A549 (cell line): ENCODE measurements around the gene GOLPH3. TPM values are rescaled to one million over a fixed set of nuclear protein-coding genes. Genes with fewer than 3 reads are reported as not detected.

Experiments used
- ATAC-seq, 2 experiments: fragments of 200-7000 bp in 1 of 2; fragments of >200 bp in 1 of 2; cut with Nextera tagmentation in 1 of 2; cut with Tn5 transposase in 1 of 2; 3 replicates each; pipeline versions ENCODE4 v1.8.0 to v1.9.1; 2018 to 2020; ENCODE audit warnings: mild to moderate bottlenecking in 1 of 2, moderate library complexity in 1 of 2
- CTCF ChIA-PET: fragments of 300-600 bp; sonication (Branson Sonifier 250); formaldehyde crosslinking; extraction: SDS; loops from one replicate; lab custom pipeline; 2021; ENCODE audit warnings: antibody characterized with exemption, inconsistent platforms; lab: Yijun Ruan, JAX
- POLR2A ChIA-PET: fragments of 350-600 bp; formaldehyde crosslinking; extraction: SDS; loops from one replicate; lab custom pipeline; 2021; ENCODE audit warnings: antibody characterized with exemption, inconsistent platforms; lab: Yijun Ruan, JAX
- DNase-seq, 2 experiments: peaks; one replicate each; pipeline versions ENCODE4 v3.0.0 to v3.0.0-alpha.2; 2011 to 2016; ENCODE audit warnings: low read depth in 1 of 2, low spot score in 1 of 2
- FAIRE-seq: peaks from 2 replicates; lab custom pipeline; 2011; peaks lifted over from hg19 to GRCh38; lab: Jason Lieb, UNC
- H3K27ac ChIP-seq, 2 experiments: fragments of >200 bp; sonication (Bioruptor Twin); formaldehyde crosslinking; 3 replicates each; pipeline ENCODE4 v1.5.1; 2016 to 2017
- H3K4me1 ChIP-seq: fragments of >200 bp; sonication (Bioruptor Twin); formaldehyde crosslinking; 3 replicates; pipeline ENCODE4 v1.6.1; 2016
- H3K4me2 ChIP-seq: fragments of >200 bp; sonication (Bioruptor Twin); formaldehyde crosslinking; 3 replicates; pipeline ENCODE4 v1.6.1; 2016
- H3K4me3 ChIP-seq: fragments of >200 bp; sonication (Bioruptor Twin); formaldehyde crosslinking; 3 replicates; pipeline ENCODE4 v1.5.1; 2016
- H3K9me3 ChIP-seq: fragments of >200 bp; sonication (Bioruptor Twin); formaldehyde crosslinking; 3 replicates; pipeline ENCODE4 v1.6.1; 2016
- E2F6 ChIP-seq: IDR thresholded peaks from 2 replicates; pipeline ENCODE4 v1.6.1; 2012; ENCODE audit warnings: low read depth, borderline replicate concordance
- EHF ChIP-seq: fragments of 250-450 bp; sonication (Bioruptor Pico); IDR thresholded peaks from 2 replicates; pipeline ENCODE4 v1.5.0; 2020; ENCODE audit warnings: mild to moderate bottlenecking
- ELK1 ChIP-seq: fragments of 150-350 bp; IDR thresholded peaks from 2 replicates; pipeline ENCODE4 v1.6.1; 2014; ENCODE audit warnings: low read depth, mild to moderate bottlenecking, low read length
- ESRRA ChIP-seq: fragments of 150-350 bp; IDR thresholded peaks from 2 replicates; pipeline ENCODE4 v1.6.1; 2014; ENCODE audit warnings: mild to moderate bottlenecking, low read length, borderline replicate concordance
- FOXS1 ChIP-seq: fragments of 250-450 bp; sonication (Bioruptor Pico); IDR thresholded peaks from 2 replicates; pipeline ENCODE4 v1.5.0; 2020; ENCODE audit warnings: mild to moderate bottlenecking, moderate library complexity
- GATA3 ChIP-seq: IDR thresholded peaks from 2 replicates; pipeline ENCODE4 v1.6.1; 2012; ENCODE audit warnings: borderline replicate concordance
- HMGXB4 ChIP-seq: fragments of 250-450 bp; sonication (Bioruptor Pico); IDR thresholded peaks from 2 replicates; pipeline ENCODE4 v1.5.0; 2021; ENCODE audit warnings: mild to moderate bottlenecking, moderate library complexity, borderline replicate concordance
- HOXB13 ChIP-seq: fragments of 250-450 bp; sonication (Bioruptor Pico); IDR thresholded peaks from 2 replicates; pipeline ENCODE4 v1.5.0; 2020; ENCODE audit warnings: low read depth, mild to moderate bottlenecking, moderate library complexity
- JUN ChIP-seq, 2 experiments: fragments of >200 bp; sonication (Bioruptor Twin); formaldehyde crosslinking; IDR thresholded peaks; 2 replicates in 1 of 2; 3 replicates in 1 of 2; pipeline ENCODE4 v1.6.1; 2016 to 2017
- JUNB ChIP-seq: fragments of >200 bp; sonication (Bioruptor Twin); formaldehyde crosslinking; IDR thresholded peaks from 2 replicates; pipeline ENCODE4 v1.6.1; 2016
- KDM5A ChIP-seq: fragments of 200-600 bp; sonication (generic); IDR thresholded peaks from 2 replicates; pipeline ENCODE4 v1.6.1; 2016; ENCODE audit warnings: antibody characterized with exemption, mild to moderate bottlenecking
- NPAS2 ChIP-seq: fragments of 250-450 bp; sonication (Bioruptor Pico); IDR thresholded peaks from 2 replicates; pipeline ENCODE4 v1.8.0; 2022; ENCODE audit warnings: mild to moderate bottlenecking, moderate library complexity, borderline replicate concordance
- PHF8 ChIP-seq: fragments of 200-600 bp; sonication (generic); IDR thresholded peaks from 2 replicates; pipeline ENCODE4 v1.6.1; 2016; ENCODE audit warnings: low read depth, mild to moderate bottlenecking, antibody characterized with exemption, moderate library complexity, borderline replicate concordance
- RARB ChIP-seq: fragments of 250-450 bp; sonication (Bioruptor Pico); IDR thresholded peaks from 2 replicates; pipeline ENCODE4 v1.8.0; 2021; ENCODE audit warnings: mild to moderate bottlenecking, moderate library complexity
- RCOR1 ChIP-seq: fragments of 150-350 bp; IDR thresholded peaks from 2 replicates; pipeline ENCODE4 v1.6.1; 2014; ENCODE audit warnings: antibody characterized with exemption, low read length, low read depth
- SMC3 ChIP-seq: fragments of >200 bp; sonication (Bioruptor Twin); formaldehyde crosslinking; IDR thresholded peaks from 3 replicates; pipeline ENCODE4 v1.6.1; 2018; ENCODE audit warnings: inconsistent platforms
- ZSCAN20 ChIP-seq: fragments of 250-450 bp; sonication (Bioruptor Pico); IDR thresholded peaks from 2 replicates; pipeline ENCODE4 v1.8.0; 2022; ENCODE audit warnings: mild to moderate bottlenecking, moderate library complexity
- WGBS: methylation state at CpG from one replicate; pipeline ENCODE4 v1.1.6; 2017; ENCODE audit errors: missing lambda C conversion rate; 5-methylcytosine and 5-hydroxymethylcytosine counted together
- polyA plus RNA-seq, 4 experiments: library from polyadenylated mRNA; depleted of rRNA in 3 of 4; stranded (reverse); fragments of >200 nt; fragmentation: RNase III in 1 of 4; extraction: RNeasy Plus Mini Kit Qiagen cat#74134 plus additional on column Dnase treatment in 1 of 4; gene quantifications; 2 replicates in 3 of 4; 3 replicates in 1 of 4; pipeline ENCODE4 v1.2.3, GENCODE V29; 2011 to 2017
- TF ChIP-seq, protein P1 (sequence below): fragments of >200 bp; sonication (Bioruptor Twin); formaldehyde crosslinking; IDR thresholded peaks from 2 replicates; pipeline ENCODE4 v1.6.1; 2016
- TF ChIP-seq, protein P2 (sequence below): fragments of >200 bp; sonication (Bioruptor Twin); formaldehyde crosslinking; IDR thresholded peaks from 3 replicates; pipeline ENCODE4 v1.6.1; 2016

GOLPH3 gene
- polyA plus RNA-seq, 2 of the 4 experiments (the other 2 are of a cell fraction), result 57.8 to 78.7 TPM

DNA sequence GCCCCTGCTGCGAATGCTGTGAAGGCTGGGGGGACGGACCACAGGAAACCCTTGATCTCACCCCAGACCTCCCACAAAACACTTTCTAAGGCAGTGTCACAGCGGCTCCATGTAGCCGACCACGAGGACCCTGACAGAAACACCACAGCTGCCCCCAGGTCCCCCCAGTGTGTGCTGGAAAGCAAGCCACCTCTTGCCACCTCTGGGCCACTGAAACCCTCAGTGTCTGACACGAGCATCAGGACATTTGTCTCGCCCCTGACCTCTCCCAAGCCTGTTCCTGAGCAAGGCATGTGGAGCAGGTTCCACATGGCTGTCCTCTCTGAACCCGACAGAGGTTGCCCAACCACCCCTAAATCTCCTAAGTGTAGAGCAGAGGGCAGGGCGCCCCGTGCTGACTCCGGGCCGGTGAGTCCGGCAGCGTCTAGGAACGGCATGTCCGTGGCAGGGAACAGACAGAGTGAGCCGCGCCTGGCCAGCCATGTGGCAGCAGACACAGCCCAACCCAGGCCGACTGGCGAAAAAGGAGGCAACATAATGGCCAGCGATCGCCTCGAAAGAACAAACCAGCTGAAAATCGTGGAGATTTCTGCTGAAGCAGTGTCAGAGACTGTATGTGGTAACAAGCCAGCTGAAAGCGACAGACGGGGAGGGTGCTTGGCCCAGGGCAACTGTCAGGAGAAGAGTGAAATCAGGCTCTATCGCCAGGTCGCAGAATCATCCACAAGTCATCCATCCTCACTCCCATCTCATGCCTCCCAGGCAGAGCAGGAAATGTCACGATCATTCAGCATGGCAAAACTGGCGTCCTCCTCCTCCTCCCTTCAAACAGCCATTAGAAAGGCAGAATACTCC lies 84.7 kb downstream of the GOLPH3 start:
- ATAC-seq (no peak), DNase-seq (no peak), FAIRE-seq (no peak)
- 0 out of 3 replicates have a peak, but pooled peaks cover 3% of the 10 kb centered on the region for H3K4me1 ChIP-seq
- H3K4me3 ChIP-seq, result no peak overlapping the region
- TF ChIP-seq E2F6 (no peak), PHF8 (no peak), GATA3 (no peak), SMC3 (no peak), JUN (IDR thresholded peaks at IDR 0.05) (no peak), ZSCAN20 (CRISPR knock-in tag) (no peak), ESRRA (no peak), ELK1 (no peak), HOXB13 (CRISPR knock-in tag) (no peak), EHF (CRISPR knock-in tag) (no peak), JUNB (no peak)
- TF ChIP-seq, protein P1, sequence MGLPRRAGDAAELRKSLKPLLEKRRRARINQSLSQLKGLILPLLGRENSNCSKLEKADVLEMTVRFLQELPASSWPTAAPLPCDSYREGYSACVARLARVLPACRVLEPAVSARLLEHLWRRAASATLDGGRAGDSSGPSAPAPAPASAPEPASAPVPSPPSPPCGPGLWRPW, result no peak
- ChIA-PET POLR2A (no interaction called here), CTCF (interaction anchor here (1.2 to 5.4 kb wide), 4 partner anchors 12 to 415 kb away, joined by 3 to 53 read pairs (median 8); no protein-coding TSS in a partner anchor)
- no peak overlapping the region for H3K4me2 ChIP-seq
- no peaks in the 10 kb centered on the region for H3K9me3 ChIP-seq
- 83% methylated on average over 26 of the region's 30 CpGs for WGBS
- no peak overlapping the region for H3K27ac ChIP-seq

GRCh38 chr5:32088214-32088613 lies 85.9 kb downstream of the GOLPH3 start:
- no peak for ATAC-seq
- Histone ChIP-seq H3K4me3 (no peak overlapping the region), H3K4me2 (no peak overlapping the region), H3K9me3 (no peaks in the 10 kb centered on the region), H3K4me1 (0 out of 3 replicates have a peak, but pooled peaks cover 3% of the 10 kb centered on the region), H3K27ac (no peak overlapping the region)
- POLR2A ChIA-PET, result no interaction called here
- 84% methylated on average over 12 of the region's 12 CpGs for WGBS
- CTCF ChIA-PET, result interaction anchor here (1.0 to 4.4 kb wide), 5 partner anchors 11 to 450 kb away, joined by 3 to 26 read pairs (median 3); partner anchors contain the start of gene PDZD2
- FAIRE-seq, result no peak
- no peak for TF ChIP-seq RCOR1
- TF ChIP-seq NPAS2 (CRISPR knock-in tag), result no peak
- no peak for TF ChIP-seq KDM5A
- TF ChIP-seq, protein P2, sequence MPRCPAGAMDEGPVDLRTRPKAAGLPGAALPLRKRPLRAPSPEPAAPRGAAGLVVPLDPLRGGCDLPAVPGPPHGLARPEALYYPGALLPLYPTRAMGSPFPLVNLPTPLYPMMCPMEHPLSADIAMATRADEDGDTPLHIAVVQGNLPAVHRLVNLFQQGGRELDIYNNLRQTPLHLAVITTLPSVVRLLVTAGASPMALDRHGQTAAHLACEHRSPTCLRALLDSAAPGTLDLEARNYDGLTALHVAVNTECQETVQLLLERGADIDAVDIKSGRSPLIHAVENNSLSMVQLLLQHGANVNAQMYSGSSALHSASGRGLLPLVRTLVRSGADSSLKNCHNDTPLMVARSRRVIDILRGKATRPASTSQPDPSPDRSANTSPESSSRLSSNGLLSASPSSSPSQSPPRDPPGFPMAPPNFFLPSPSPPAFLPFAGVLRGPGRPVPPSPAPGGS, result no peak
- TF ChIP-seq FOXS1 (CRISPR knock-in tag), result no peak
- no peak for TF ChIP-seq HMGXB4 (CRISPR knock-in tag)
- TF ChIP-seq RARB (CRISPR knock-in tag), result no peak
- DNase-seq, result no peak
